ENCODE results near the gene NES.

Gene NES

DNA sequence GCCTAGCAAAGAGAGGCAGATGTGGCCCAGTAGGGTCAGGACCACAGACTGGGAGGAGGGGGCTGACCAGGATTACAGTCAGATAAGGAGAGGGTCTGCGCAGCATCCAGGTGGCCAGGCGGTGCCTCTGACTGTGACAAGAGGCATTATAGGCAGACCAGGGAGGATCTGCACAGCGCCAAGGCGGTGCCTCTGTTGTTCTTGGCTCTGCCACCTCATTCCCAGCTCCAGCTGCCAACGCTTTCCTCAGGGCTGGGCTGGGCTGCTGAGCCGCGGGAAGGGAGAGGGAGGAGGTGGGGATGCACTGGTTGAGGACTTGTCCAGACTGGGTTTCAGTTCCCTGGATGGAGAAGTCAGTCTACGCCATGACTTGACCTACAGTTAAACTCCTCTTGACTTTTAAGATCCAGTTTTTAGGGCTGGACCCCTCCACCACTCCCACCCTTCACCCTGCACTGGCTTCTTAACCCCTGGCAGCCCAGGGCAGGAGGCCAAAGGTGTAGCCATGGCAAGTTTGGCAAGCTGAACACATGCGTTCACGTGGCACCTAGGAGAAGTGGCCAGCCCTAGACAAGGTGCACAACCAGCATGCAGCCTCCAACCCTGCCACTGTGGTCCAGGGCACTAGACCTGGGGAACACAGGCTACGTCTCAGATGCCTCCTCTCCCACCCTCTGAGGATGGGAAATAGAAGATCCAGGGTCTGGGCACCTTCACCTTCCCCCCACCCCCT is 32.7 kb upstream of the NES start:
- H3K27ac ChIP-seq (ENCODE audit: insufficient read depth, low read length, poor library complexity, severe bottlenecking) = no peak overlapping the region
- no peaks in the 10 kb centered on the region for H3K9me3 ChIP-seq (ENCODE audit: control insufficient read depth, low read length)
- no peak overlapping the region for H3K4me3 ChIP-seq (ENCODE audit: insufficient read depth, low read depth, low read length, poor library complexity, severe bottlenecking)
- H3K27me3 ChIP-seq (replicated peaks; ENCODE audit: control insufficient read depth, insufficient read depth, low read length, poor library complexity, severe bottlenecking) = no peaks in the 10 kb centered on the region
- H3K4me1 ChIP-seq (ENCODE audit: control insufficient read depth, insufficient read depth, low read length, poor library complexity, severe bottlenecking) = peaks cover 23% of the 10 kb centered on the region
- no peak for DNase-seq
- H3K36me3 ChIP-seq (ENCODE audit: control insufficient read depth, insufficient read depth, low read length) = no peaks in the 10 kb centered on the region

DNA sequence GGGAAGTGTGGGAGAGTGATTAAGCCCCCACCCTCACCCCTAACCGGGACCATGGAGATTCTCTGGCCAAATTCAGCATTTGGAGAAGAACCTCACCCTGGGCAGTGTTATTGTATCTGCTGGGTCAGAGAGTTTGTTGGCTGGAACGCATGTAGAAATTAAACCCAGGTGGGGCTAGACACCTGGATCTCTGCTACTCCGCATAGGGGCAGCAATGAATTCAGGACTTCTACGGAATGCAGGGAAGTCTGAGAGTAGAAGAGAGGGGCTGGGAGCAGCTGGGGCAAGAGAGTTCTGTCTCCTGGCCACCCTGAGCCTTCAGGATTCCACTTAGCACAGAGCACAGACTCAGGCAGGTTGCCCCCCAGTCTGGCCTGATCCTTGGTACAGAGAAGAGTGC is 31.8 kb upstream of the NES start:
- no peak for DNase-seq

GRCh38 chr1:156708218-156708661 is 31.0 kb upstream of the NES start:
- Histone ChIP-seq H3K4me1 (ENCODE audit: control insufficient read depth, insufficient read depth, low read length, poor library complexity, severe bottlenecking) (peaks cover 28% of the 10 kb centered on the region), H3K27me3 (replicated peaks; ENCODE audit: control insufficient read depth, insufficient read depth, low read length, poor library complexity, severe bottlenecking) (peaks cover 12% of the 10 kb centered on the region)
- no peak for DNase-seq

More for the DNA sequence above, 31.8 kb upstream of the NES start:
- H3K9me3 ChIP-seq (ENCODE audit: control insufficient read depth, low read length) = no peaks in the 10 kb centered on the region
- peaks cover 28% of the 10 kb centered on the region for H3K4me1 ChIP-seq (ENCODE audit: control insufficient read depth, insufficient read depth, low read length, poor library complexity, severe bottlenecking)
- no peak overlapping the region for H3K27ac ChIP-seq (ENCODE audit: insufficient read depth, low read length, poor library complexity, severe bottlenecking)
- no peaks in the 10 kb centered on the region for H3K36me3 ChIP-seq (ENCODE audit: control insufficient read depth, insufficient read depth, low read length)
- no peak overlapping the region for H3K4me3 ChIP-seq (ENCODE audit: insufficient read depth, low read depth, low read length, poor library complexity, severe bottlenecking)
- H3K27me3 ChIP-seq (replicated peaks; ENCODE audit: control insufficient read depth, insufficient read depth, low read length, poor library complexity, severe bottlenecking) = peaks cover 6% of the 10 kb centered on the region

DNA sequence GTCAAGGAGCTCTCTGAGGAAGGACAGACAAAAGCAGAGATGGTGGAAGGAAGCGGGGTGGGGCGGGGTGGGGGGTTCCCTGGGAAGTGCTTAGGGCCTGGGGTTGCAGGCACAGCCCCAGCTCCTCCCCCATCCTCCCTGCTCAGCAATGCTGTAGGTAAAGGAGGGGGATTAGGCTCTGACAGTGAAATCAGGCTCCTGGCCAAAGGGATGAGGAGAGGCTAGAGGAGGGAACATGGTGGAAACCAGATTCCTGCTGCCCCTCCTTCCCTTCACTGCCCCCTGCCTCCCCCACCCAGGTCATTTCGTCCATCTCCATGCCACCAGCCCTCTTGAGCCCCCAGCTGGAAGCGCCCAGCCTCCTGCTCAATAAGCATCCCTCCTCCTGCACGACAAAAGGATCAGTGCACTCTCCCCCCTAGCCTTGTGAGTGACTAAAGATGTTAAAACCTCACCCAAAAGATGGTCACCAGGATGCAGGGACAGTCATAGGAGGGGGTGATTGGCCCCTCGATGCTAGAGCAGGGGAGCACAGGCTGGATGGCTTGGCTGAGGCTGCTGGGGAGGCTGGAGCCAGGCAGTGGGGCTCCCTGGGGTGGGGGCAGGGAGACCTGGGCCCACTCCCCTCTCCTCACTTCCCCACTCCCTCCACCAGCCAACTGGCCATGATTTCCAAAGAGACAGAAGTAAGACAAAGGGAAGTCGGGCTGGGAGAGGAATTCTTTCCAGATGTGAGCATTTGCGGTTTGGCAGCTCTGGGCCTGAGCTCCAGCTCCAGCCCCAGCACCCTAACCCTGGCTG is 30.4 kb upstream of the NES start:
- H3K36me3 ChIP-seq (ENCODE audit: control insufficient read depth, insufficient read depth, low read length) = no peaks in the 10 kb centered on the region
- H3K4me1 ChIP-seq (ENCODE audit: control insufficient read depth, insufficient read depth, low read length, poor library complexity, severe bottlenecking) = peaks cover 28% of the 10 kb centered on the region
- DNase-seq = no peak
- H3K9me3 ChIP-seq (ENCODE audit: control insufficient read depth, low read length) = no peaks in the 10 kb centered on the region
- H3K27ac ChIP-seq (ENCODE audit: insufficient read depth, low read length, poor library complexity, severe bottlenecking) = no peak overlapping the region
- no peak overlapping the region for H3K4me3 ChIP-seq (ENCODE audit: insufficient read depth, low read depth, low read length, poor library complexity, severe bottlenecking)
- peaks cover 17% of the 10 kb centered on the region for H3K27me3 ChIP-seq (replicated peaks; ENCODE audit: control insufficient read depth, insufficient read depth, low read length, poor library complexity, severe bottlenecking)

More at GRCh38 chr1:156708218-156708661, 31.0 kb upstream of the NES start:
- no peaks in the 10 kb centered on the region for H3K36me3 ChIP-seq (ENCODE audit: control insufficient read depth, insufficient read depth, low read length)
- H3K9me3 ChIP-seq (ENCODE audit: control insufficient read depth, low read length) = no peaks in the 10 kb centered on the region
- H3K27ac ChIP-seq (ENCODE audit: insufficient read depth, low read length, poor library complexity, severe bottlenecking) = no peak overlapping the region
- H3K4me3 ChIP-seq (ENCODE audit: insufficient read depth, low read depth, low read length, poor library complexity, severe bottlenecking) = no peak overlapping the region

DNA sequence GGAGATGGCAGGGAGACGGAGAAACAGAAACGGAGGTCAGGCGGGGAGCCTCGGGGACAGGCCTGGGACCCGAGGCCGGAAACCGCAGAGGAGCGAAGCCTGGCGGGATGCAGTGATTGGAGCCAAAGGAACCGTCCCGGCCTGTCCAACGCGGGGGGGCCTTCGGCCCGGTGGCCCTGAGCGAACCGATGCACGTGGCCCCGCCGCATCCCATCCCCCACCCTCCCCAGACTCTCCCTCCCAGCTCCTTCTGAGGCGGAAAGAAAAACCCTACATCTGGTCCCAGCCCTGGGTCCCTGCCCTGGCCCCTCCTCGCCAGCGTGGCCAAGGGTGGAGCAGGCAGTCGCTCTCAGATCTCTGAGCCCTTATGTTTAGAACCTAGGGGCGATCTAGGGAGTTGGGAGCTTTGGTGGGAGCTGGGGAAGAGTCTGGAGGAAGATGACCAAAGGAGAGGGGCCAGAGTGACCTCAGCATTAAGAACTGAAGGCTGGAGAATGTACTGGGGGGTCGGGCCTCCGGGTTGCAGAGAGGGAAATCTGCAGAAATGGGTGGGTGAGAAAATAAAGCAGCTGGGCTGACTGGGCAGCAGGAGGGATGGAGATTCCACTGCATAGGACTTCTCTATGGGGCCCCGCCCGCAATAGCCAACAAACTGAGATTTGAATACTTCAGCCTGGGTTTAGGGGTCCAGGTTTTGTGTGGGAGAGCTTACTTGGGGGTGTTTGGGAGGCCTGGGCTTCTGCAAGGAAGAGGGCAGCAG is 29.6 kb upstream of the NES start:
- DNase-seq = peak in 1 of 3 donors; percentile 12

DNA sequence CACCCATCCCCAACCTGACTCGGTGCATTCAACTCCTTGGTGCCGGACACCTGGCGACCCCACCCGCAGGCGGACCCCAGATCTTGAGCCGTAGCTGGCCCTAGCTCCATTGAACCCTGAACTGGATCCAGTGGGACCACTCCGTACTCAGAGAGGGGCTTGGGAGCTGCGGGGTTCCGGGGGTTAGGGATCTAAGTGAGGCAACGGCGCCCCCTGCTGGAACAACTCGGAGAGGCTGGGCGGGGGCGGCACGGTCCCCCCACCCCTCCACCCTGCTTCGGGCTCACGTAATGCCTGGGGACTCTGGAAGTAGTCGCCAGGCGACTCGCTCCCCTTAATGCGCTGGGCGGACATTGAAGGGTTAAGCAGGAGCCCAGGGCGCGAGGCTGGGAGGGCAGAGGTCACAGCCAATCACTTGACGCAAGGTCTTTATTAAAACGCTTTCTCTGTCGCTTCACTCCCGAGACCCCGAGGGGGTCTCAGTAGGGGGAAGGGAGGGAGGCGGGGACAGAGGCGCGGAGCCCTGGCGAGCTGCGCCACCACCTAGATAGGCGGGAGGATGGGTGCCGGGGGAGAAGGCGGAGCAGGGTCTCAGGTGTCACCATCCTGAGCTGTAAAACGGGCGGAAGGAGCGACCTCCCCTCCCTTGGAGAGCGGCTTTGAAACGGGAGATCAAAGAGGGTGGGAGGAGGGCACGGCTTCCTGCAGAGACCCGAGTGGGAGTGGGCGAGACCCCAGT is 28.9 kb upstream of the NES start:
- DNase-seq = peak; percentile 43 to 60 (median 49)
- Histone ChIP-seq H3K27me3 (replicated peaks; ENCODE audit: control insufficient read depth, insufficient read depth, low read length, poor library complexity, severe bottlenecking) (peaks cover 17% of the 10 kb centered on the region), H3K36me3 (ENCODE audit: control insufficient read depth, insufficient read depth, low read length) (no peaks in the 10 kb centered on the region), H3K9me3 (ENCODE audit: control insufficient read depth, low read length) (no peaks in the 10 kb centered on the region), H3K27ac (ENCODE audit: insufficient read depth, low read length, poor library complexity, severe bottlenecking) (peak overlapping the region; percentile 63), H3K4me1 (ENCODE audit: control insufficient read depth, insufficient read depth, low read length, poor library complexity, severe bottlenecking) (peaks cover 28% of the 10 kb centered on the region), H3K4me3 (ENCODE audit: insufficient read depth, low read depth, low read length, poor library complexity, severe bottlenecking) (peak overlapping the region; percentile 87)

More for the DNA sequence above, 29.6 kb upstream of the NES start:
- H3K27me3 ChIP-seq (replicated peaks; ENCODE audit: control insufficient read depth, insufficient read depth, low read length, poor library complexity, severe bottlenecking) = peaks cover 17% of the 10 kb centered on the region
- peak overlapping the region; percentile 63 for H3K27ac ChIP-seq (ENCODE audit: insufficient read depth, low read length, poor library complexity, severe bottlenecking)
- H3K9me3 ChIP-seq (ENCODE audit: control insufficient read depth, low read length) = no peaks in the 10 kb centered on the region
- H3K4me3 ChIP-seq (ENCODE audit: insufficient read depth, low read depth, low read length, poor library complexity, severe bottlenecking) = peak overlapping the region; percentile 87
- H3K36me3 ChIP-seq (ENCODE audit: control insufficient read depth, insufficient read depth, low read length) = no peaks in the 10 kb centered on the region
- H3K4me1 ChIP-seq (ENCODE audit: control insufficient read depth, insufficient read depth, low read length, poor library complexity, severe bottlenecking) = peaks cover 28% of the 10 kb centered on the region

DNA sequence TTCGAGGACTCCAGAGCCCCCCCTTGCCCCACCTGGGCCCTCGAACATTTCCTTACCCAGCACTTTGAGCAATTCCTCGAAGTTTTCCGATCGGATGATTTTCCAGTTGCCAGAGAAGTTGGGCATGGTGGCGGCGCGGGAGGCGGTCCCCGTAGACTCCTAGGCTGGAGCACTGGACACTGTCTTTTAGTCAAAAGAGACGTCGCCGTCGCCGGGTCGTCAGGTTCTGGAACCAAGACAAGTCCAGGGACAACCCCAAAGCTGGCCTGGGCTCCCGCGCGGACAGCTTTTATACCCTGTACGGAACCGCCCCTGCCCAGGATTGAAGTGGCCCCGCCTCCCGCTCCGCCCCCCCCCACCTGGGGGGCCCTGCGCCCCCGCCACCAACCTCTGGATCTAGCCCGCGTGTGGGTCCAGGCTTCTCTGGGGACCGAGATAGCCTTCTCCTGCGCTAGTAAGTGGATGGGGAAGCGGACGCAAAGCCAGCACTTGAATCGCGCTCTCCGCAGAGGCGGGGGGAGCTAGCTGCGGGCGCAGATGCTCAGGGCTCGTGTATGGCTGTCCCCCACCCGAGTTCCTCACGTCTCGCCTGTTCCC is 28.2 kb upstream of the NES start, which contains the start of gene CRABP2:
Gene CRABP2, minus strand, starts transcription at position 263 of the 597 bp plus-strand sequence. Its CDS starts 137 bp downstream, at position 126.
- Histone ChIP-seq H3K27me3 (replicated peaks; ENCODE audit: control insufficient read depth, insufficient read depth, low read length, poor library complexity, severe bottlenecking) (peaks cover 17% of the 10 kb centered on the region), H3K4me3 (ENCODE audit: insufficient read depth, low read depth, low read length, poor library complexity, severe bottlenecking) (peak within 1 kb of the TSS; percentile 87), H3K27ac (ENCODE audit: insufficient read depth, low read length, poor library complexity, severe bottlenecking) (peak within 1 kb of the TSS; percentile 63), H3K36me3 (ENCODE audit: control insufficient read depth, insufficient read depth, low read length) (no peaks in the 10 kb centered on the region), H3K4me1 (ENCODE audit: control insufficient read depth, insufficient read depth, low read length, poor library complexity, severe bottlenecking) (peaks cover 28% of the 10 kb centered on the region), H3K9me3 (ENCODE audit: control insufficient read depth, low read length) (no peaks in the 10 kb centered on the region)
- peak in 1 of 3 donors; percentile 16 for DNase-seq

- H3K4me1 ChIP-seq (ENCODE audit: control insufficient read depth, insufficient read depth, low read length, poor library complexity, severe bottlenecking) = peaks cover 28% of the 10 kb centered on the region
- no peaks in the 10 kb centered on the region for H3K36me3 ChIP-seq (ENCODE audit: control insufficient read depth, insufficient read depth, low read length)
- DNase-seq = peak in 1 of 3 donors; percentile 23
- peak overlapping the region; percentile 87 for H3K4me3 ChIP-seq (ENCODE audit: insufficient read depth, low read depth, low read length, poor library complexity, severe bottlenecking)
- H3K9me3 ChIP-seq (ENCODE audit: control insufficient read depth, low read length) = no peaks in the 10 kb centered on the region
- no peak overlapping the region for H3K27ac ChIP-seq (ENCODE audit: insufficient read depth, low read length, poor library complexity, severe bottlenecking)
- peaks cover 17% of the 10 kb centered on the region for H3K27me3 ChIP-seq (replicated peaks; ENCODE audit: control insufficient read depth, insufficient read depth, low read length, poor library complexity, severe bottlenecking)
These were observed 27.7 kb upstream of the NES start for GRCh38 chr1:156704930-156705320.

DNA sequence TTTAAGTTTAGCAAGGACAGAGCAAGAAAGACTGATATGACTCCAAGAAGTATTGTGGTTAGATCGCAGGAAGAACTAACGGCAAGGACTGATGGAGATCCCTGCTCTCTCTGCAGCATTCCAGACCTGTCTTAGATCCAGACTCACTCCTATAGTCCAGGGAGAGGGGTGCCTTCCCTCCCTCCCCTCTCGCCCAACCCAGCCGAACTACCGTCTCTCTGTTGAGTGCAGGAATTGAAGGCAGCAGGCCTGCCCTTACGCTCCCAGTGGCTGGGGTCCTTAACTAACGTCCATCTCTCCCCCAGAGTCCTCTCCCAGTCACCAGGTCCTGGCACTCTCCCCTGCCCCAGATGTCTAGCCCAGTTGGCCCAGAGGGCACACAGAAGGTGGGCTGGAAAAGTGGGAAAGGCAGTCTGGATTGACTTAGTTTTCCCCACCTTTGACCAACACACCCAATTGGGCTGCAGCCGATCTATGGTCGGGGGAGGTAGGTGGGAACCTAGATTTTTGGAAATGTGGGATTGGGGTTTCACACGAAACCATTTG is 27.0 kb upstream of the NES start:
- Histone ChIP-seq H3K27ac (ENCODE audit: insufficient read depth, low read length, poor library complexity, severe bottlenecking) (no peak overlapping the region), H3K9me3 (ENCODE audit: control insufficient read depth, low read length) (no peaks in the 10 kb centered on the region), H3K4me1 (ENCODE audit: control insufficient read depth, insufficient read depth, low read length, poor library complexity, severe bottlenecking) (peaks cover 28% of the 10 kb centered on the region), H3K27me3 (replicated peaks; ENCODE audit: control insufficient read depth, insufficient read depth, low read length, poor library complexity, severe bottlenecking) (peaks cover 17% of the 10 kb centered on the region), H3K4me3 (ENCODE audit: insufficient read depth, low read depth, low read length, poor library complexity, severe bottlenecking) (peak overlapping the region; percentile 87), H3K36me3 (ENCODE audit: control insufficient read depth, insufficient read depth, low read length) (no peaks in the 10 kb centered on the region)
- DNase-seq = no peak
